H9 (cell line): ENCODE measurements around the gene MESP1. TPM values are rescaled to one million over a fixed set of nuclear protein-coding genes. Genes with fewer than 3 reads are reported as not detected.
"Not testable (repeated sequence)": the region's sequence is repeated elsewhere in the genome, so short reads cannot be mapped to it uniquely, and the experiment has no call there.

ENCODE experiments used
- DNase-seq: peaks from one replicate; pipeline ENCODE4 v3.0.0-alpha.2; 2017
- H2AFZ ChIP-seq: one replicate; pipeline ENCODE4 v1.6.1; 2013; ENCODE audit warnings: mild to moderate bottlenecking, low read length, control low read depth, moderate library complexity
- H2AK5ac ChIP-seq: 2 replicates; pipeline ENCODE4 v1.6.1; 2013; ENCODE audit warnings: low read length, control low read depth, mixed read lengths; ENCODE audit not compliant: insufficient read length
- H2BK120ac ChIP-seq: one replicate; pipeline ENCODE4 v1.6.1; 2013; ENCODE audit warnings: low read depth, mild to moderate bottlenecking, low read length, control low read depth, inconsistent platforms; ENCODE audit not compliant: poor library complexity, severe bottlenecking
- H2BK12ac ChIP-seq: 2 replicates; pipeline ENCODE4 v1.6.1; 2013; ENCODE audit warnings: low read length, control low read depth, mixed read lengths, low read depth; ENCODE audit not compliant: insufficient read length
- H2BK15ac ChIP-seq: 2 replicates; pipeline ENCODE4 v1.6.1; 2013; ENCODE audit warnings: low read depth, low read length, control low read depth
- H2BK20ac ChIP-seq: one replicate; pipeline ENCODE4 v1.6.1; 2013; ENCODE audit warnings: low read depth, mild to moderate bottlenecking, low read length, control low read depth, inconsistent platforms; ENCODE audit not compliant: poor library complexity, severe bottlenecking
- H2BK5ac ChIP-seq: 2 replicates; pipeline ENCODE4 v1.6.1; 2013; ENCODE audit warnings: low read length, control low read depth, mixed read lengths; ENCODE audit not compliant: insufficient read length
- H3K14ac ChIP-seq: 2 replicates; pipeline ENCODE4 v1.6.1; 2013; ENCODE audit warnings: low read length, control low read depth; ENCODE audit not compliant: insufficient read depth
- H3K18ac ChIP-seq: 2 replicates; pipeline ENCODE4 v1.6.1; 2013; ENCODE audit warnings: low read depth, mild to moderate bottlenecking, mixed read lengths, low read length, control low read depth; ENCODE audit not compliant: insufficient read length
- H3K23ac ChIP-seq: 2 replicates; pipeline ENCODE4 v1.6.1; 2013; ENCODE audit warnings: low read length, control low read depth, mixed read lengths, low read depth; ENCODE audit not compliant: insufficient read length
- H3K23me2 ChIP-seq: 2 replicates; pipeline ENCODE4 v1.6.1; 2013; ENCODE audit warnings: low read depth, mild to moderate bottlenecking, mixed read lengths, low read length, control low read depth; ENCODE audit not compliant: insufficient read length, poor library complexity, severe bottlenecking
- H3K27ac ChIP-seq: 2 replicates; pipeline ENCODE4 v1.5.1; 2013; ENCODE audit warnings: low read length, control low read depth, mixed read lengths, low read depth; ENCODE audit not compliant: insufficient read length
- H3K27me3 ChIP-seq: 2 replicates; pipeline ENCODE4 v1.6.1; 2013; ENCODE audit warnings: low read length, control low read depth, inconsistent platforms; ENCODE audit not compliant: insufficient read depth
- H3K4ac ChIP-seq: 2 replicates; pipeline ENCODE4 v1.6.1; 2013; ENCODE audit warnings: low read depth, mild to moderate bottlenecking, control low read depth, inconsistent platforms, low read length, moderate library complexity
- H3K4me1 ChIP-seq: 2 replicates; pipeline ENCODE4 v1.6.1; 2013; ENCODE audit warnings: low read length, control low read depth, inconsistent platforms; ENCODE audit not compliant: insufficient read depth
- H3K4me2 ChIP-seq: 2 replicates; pipeline ENCODE4 v1.6.1; 2013; ENCODE audit warnings: low read length, control low read depth, mixed read lengths; ENCODE audit not compliant: insufficient read length, insufficient read depth
- H3K56ac ChIP-seq: 2 replicates; pipeline ENCODE4 v1.6.1; 2013; ENCODE audit warnings: low read depth, mild to moderate bottlenecking, mixed read lengths, low read length, control low read depth; ENCODE audit not compliant: insufficient read length
- H3K79me1 ChIP-seq: 2 replicates; pipeline ENCODE4 v1.6.1; 2013; ENCODE audit warnings: low read depth, mild to moderate bottlenecking, moderate library complexity, low read length, control low read depth, inconsistent platforms; ENCODE audit not compliant: insufficient read depth, poor library complexity, severe bottlenecking
- H3K79me2 ChIP-seq: 2 replicates; pipeline ENCODE4 v1.6.1; 2013; ENCODE audit warnings: low read length, control low read depth, inconsistent platforms; ENCODE audit not compliant: insufficient read depth
- H3K9ac ChIP-seq: 2 replicates; pipeline ENCODE4 v1.6.1; 2013; ENCODE audit warnings: low read length, control low read depth, mixed read lengths; ENCODE audit not compliant: insufficient read length; ENCODE audit errors: extremely low read depth
- H3K9me3 ChIP-seq: one replicate; pipeline ENCODE4 v1.6.1; 2013; ENCODE audit warnings: low read depth, low read length, inconsistent platforms; ENCODE audit not compliant: control insufficient read depth
- H3T11ph ChIP-seq: one replicate; pipeline ENCODE4 v1.6.1; 2013; ENCODE audit warnings: mild to moderate bottlenecking, low read length, control low read depth, inconsistent platforms
- H4K20me1 ChIP-seq: one replicate; pipeline ENCODE4 v1.6.1; 2013; ENCODE audit not compliant: control insufficient read depth, insufficient read length, insufficient read depth
- H4K5ac ChIP-seq: 2 replicates; pipeline ENCODE4 v1.6.1; 2013; ENCODE audit warnings: low read depth, mild to moderate bottlenecking, mixed read lengths, low read length, control low read depth; ENCODE audit not compliant: insufficient read length
- H4K8ac ChIP-seq: replicated peaks from 2 replicates; pipeline ENCODE4 v1.6.1; 2013; ENCODE audit warnings: low read length, control low read depth, mixed read lengths, low read depth; ENCODE audit not compliant: insufficient read length
- H4K91ac ChIP-seq: 2 replicates; pipeline ENCODE4 v1.6.1; 2013; ENCODE audit warnings: low read depth, mild to moderate bottlenecking, moderate library complexity, mixed read lengths, low read length, control low read depth; ENCODE audit not compliant: insufficient read length
- H3K27ac Mint-ChIP-seq, 3 experiments: 2 replicates in 2 of 3; 3 replicates in 1 of 3; pipeline ENCODE4 v1.8.0; 2020 to 2021; ENCODE audit warnings: mixed read lengths in 3 of 3, mild to moderate bottlenecking in 1 of 3, moderate library complexity in 1 of 3
- H3K27me3 Mint-ChIP-seq: 2 replicates; pipeline ENCODE4 v1.8.0; 2021; ENCODE audit warnings: low read depth, mild to moderate bottlenecking, moderate library complexity, mixed read lengths
- H3K36me3 Mint-ChIP-seq, 3 experiments: 2 replicates in 2 of 3; 3 replicates in 1 of 3; pipeline ENCODE4 v1.8.0; 2020 to 2021; ENCODE audit warnings: low read depth in 3 of 3, mixed read lengths in 3 of 3; ENCODE audit not compliant: insufficient read depth in 1 of 3
- H3K4me1 Mint-ChIP-seq, 2 experiments: 2 replicates each; pipeline ENCODE4 v1.8.0; 2020; ENCODE audit warnings: mixed read lengths in 2 of 2
- H3K4me3 Mint-ChIP-seq, 2 experiments: 2 replicates in 1 of 2; 3 replicates in 1 of 2; pipeline ENCODE4 v1.8.0; 2020 to 2021; ENCODE audit warnings: mild to moderate bottlenecking in 2 of 2, mixed read lengths in 2 of 2, moderate library complexity in 1 of 2
- H3K9me3 Mint-ChIP-seq, 2 experiments: 2 replicates in 1 of 2; 3 replicates in 1 of 2; pipeline ENCODE4 v1.8.0; 2020; ENCODE audit warnings: mild to moderate bottlenecking in 2 of 2, mixed read lengths in 2 of 2, moderate library complexity in 1 of 2
- CTCF ChIP-seq: fragments of 200-600 bp; sonication (generic); conservative IDR thresholded peaks from 3 replicates; pipeline ENCODE4 v1.8.0; 2021; ENCODE audit warnings: antibody characterized with exemption, mild to moderate bottlenecking
- WGBS: extraction: QIAGEN DNeasy Blood & Tissue Kit; methylation state at CpG from one replicate; pipeline ENCODE4 v1.1.7; 2013; ENCODE audit warnings: missing lambda C conversion rate, low lambda C conversion rate, mixed read lengths; ENCODE audit not compliant: insufficient read length; ENCODE audit errors: extremely low coverage; 5-methylcytosine and 5-hydroxymethylcytosine counted together
- total RNA-seq: library from RNA; stranded (reverse); gene quantifications from 2 replicates; pipeline ENCODE4 v1.2.1, GENCODE V29; 2021

The MESP1 gene
- total RNA-seq, 1 experiment from 2014 or later, result not detected

DNA sequence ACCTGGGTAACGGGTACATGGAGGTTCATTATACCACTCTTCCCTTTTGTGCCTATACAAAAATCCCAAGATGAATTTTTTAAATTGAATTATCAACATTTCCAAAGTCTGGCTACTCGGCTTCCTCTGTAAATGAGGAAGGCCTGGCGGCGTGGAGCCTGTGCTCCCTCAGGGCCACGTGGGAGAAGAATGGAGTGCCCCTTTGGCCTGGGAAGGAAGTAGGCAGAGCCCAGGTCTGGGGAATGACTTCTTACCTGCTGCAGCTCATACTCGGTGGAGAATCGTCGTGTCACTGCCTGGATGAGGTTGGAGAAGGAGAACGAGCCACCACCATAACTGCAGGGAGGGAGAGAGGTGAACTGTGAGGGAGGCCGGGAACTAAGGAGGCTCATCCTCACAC, 39.2 kb upstream of the MESP1 start:
- TF ChIP-seq CTCF, result no peak
- Mint-ChIP-seq H3K27ac (no peak overlapping the region), H3K9me3 (peaks cover 9 to 12% of the 10 kb centered on the region in 2 experiments), H3K27me3 (peaks cover 7% of the 10 kb centered on the region), H3K4me3 (no peak overlapping the region), H3K36me3 (peaks cover 4 to 9% (median 5%) of the 10 kb centered on the region in 3 experiments; a peak in 5 of 7 replicates), H3K4me1 (no peaks in the 10 kb centered on the region)
- Histone ChIP-seq H3K4ac (no peak overlapping the region), H4K91ac (no peak overlapping the region), H3K4me2 (no peak overlapping the region), H4K8ac (no peak overlapping the region), H3K14ac (no peak overlapping the region), H3K27me3 (no peaks in the 10 kb centered on the region), H3K27ac (no peak overlapping the region), H3K79me1 (no peaks in the 10 kb centered on the region), H3K79me2 (no peaks in the 10 kb centered on the region), H3K18ac (no peak overlapping the region), H3K9ac (no peak overlapping the region), H4K20me1 (no peaks in the 10 kb centered on the region), H3K56ac (no peak overlapping the region), H3K23me2 (no peaks in the 10 kb centered on the region), H2BK12ac (no peak overlapping the region), H4K5ac (no peak overlapping the region), H3K4me1 (no peaks in the 10 kb centered on the region), H2AK5ac (no peak overlapping the region), H2BK5ac (no peak overlapping the region), H2BK15ac (no peak overlapping the region), H2BK120ac (no peak overlapping the region), H2BK20ac (no peak overlapping the region), H3T11ph (no peak overlapping the region), H3K9me3 (no peaks in the 10 kb centered on the region), H3K23ac (no peak overlapping the region), H2AFZ (no peak overlapping the region)
- DNase-seq, result no peak
- no CpG with 5 or more reads among the region's 10 CpGs for whole genome bisulfite sequencing

DNA sequence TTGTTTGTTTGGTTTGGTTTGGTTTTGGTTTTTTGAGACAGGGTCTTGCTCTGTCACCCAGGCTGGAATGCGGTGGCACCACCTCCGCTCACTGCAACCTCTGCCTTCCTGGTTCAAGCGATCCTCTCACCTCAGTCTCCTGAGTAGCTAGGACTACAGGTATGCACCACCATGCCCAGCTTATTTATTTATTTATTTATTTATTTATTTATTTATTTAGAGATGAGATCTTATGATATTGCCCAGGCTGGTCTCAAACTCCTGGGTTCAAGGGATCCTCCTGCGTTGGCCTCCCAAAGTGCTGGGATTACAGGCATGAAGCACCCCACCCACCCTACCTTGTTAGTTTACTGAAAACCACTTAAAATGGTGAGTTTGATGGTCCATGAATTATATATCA, 37.5 kb upstream of the MESP1 start:
- H3K23me2 ChIP-seq, H3K79me1 ChIP-seq, H2AFZ ChIP-seq, H2BK15ac ChIP-seq, H2BK12ac ChIP-seq, H3K79me2 ChIP-seq, H3K4me3 Mint-ChIP-seq, H2AK5ac ChIP-seq, H3T11ph ChIP-seq, H3K4ac ChIP-seq, H3K4me1 Mint-ChIP-seq, H3K27me3 Mint-ChIP-seq, H4K20me1 ChIP-seq, H3K27ac Mint-ChIP-seq, H3K4me2 ChIP-seq, H3K27ac ChIP-seq, H3K56ac ChIP-seq, H3K14ac ChIP-seq, H2BK120ac ChIP-seq, DNase-seq, H4K5ac ChIP-seq, H3K9me3 ChIP-seq, H3K18ac ChIP-seq, H4K91ac ChIP-seq, H3K27me3 ChIP-seq, H3K4me1 ChIP-seq, H3K9ac ChIP-seq, H3K36me3 Mint-ChIP-seq, H2BK5ac ChIP-seq, H3K23ac ChIP-seq, H4K8ac ChIP-seq, H2BK20ac ChIP-seq: not testable (repeated sequence)
- peaks cover 9 to 12% of the 10 kb centered on the region in 2 experiments for H3K9me3 Mint-ChIP-seq
- no CpG with 5 or more reads among the region's 4 CpGs for WGBS
